ENCODE measurements around the gene ISCU.
"Not testable (repeated sequence)": the region's sequence is repeated elsewhere in the genome, so short reads cannot be mapped to it uniquely, and the experiment has no call there.

Gene ISCU

DNA sequence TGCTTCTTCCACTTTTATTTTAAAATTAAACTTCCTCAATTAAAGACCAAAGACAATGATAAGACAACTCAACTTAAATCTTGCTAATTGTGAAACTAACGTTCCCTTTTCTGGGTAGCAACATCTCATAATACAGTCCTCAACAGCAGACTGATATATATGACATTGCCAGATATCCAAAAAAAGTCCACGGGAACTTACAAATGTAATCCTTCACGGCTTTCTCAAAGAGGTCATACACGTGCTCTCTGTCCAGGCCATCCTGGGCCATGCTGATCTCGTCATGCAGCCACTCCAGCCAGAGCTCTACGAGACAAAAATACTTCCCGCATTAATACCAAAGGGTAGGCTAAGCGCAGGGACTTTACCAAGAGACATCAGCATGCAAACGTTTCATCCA lies 14.7 kb upstream of the ISCU start:
- DNase-seq, result no peak

DNA sequence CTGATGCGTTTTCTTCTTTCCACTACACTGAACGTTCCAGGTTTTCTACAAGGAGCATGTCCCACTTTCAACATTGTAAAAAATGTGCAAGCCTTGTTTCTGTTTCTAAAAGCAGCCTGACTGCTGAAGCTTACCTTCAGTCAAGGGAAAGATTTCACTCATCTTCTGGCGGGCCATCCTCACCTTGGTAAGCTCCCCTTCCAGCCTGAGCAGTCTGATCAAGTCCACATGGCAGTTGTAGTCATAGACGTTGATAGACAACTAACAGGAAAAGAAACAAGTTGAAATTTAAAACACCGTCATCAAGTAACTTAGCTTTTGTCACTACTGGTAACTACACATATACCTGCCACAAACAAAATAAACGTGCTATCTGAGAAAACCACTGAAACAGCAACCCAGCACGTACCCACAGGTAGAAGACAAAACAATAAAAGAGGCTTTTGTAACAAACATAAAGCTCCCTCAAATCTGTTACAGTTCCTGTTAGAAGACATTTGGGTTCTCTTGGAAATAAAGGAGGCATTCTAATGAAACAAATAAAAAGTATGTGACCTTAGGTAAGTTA lies 13.4 kb upstream of the ISCU start:
- DNase-seq, result no peak

DNA sequence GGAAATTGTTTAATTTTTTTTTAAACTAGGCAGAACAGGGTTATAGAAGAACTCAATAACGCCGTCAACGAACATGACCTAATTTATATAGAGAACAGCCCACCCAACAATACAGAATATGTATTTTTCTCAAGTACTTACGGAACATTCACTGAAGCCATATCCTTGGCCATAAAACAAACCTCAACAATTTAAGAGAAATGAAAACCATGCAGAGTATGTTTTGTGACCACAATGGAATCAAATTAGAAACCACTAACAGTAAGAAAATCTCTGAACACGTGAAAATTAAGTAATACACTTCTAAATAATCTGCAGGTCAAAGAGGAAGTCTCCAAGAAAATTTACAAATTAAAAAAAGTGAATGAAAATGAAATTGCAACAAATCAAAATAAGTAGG lies 10.9 kb upstream of the ISCU start:
- no peak for DNase-seq

DNA sequence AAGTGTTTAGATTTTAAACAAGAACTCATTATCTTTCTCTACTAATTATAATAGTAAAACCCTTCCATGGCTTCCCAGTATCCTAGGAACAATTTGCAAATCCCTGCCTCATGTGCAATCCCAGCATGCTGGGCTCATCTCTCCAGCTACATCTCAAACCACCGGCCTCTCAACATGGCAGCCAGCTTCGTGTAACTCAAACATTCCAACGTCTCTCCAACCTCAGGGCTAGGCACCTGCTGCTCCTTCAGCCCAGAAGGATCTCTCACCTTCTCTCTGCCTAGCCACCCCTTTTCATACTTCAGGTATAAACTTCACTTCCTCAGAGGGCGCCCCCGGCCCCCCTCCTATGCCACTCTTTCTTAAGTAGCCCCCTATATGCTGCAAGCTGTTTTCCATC lies 8.6 kb upstream of the ISCU start:
- no peak for DNase-seq

DNA sequence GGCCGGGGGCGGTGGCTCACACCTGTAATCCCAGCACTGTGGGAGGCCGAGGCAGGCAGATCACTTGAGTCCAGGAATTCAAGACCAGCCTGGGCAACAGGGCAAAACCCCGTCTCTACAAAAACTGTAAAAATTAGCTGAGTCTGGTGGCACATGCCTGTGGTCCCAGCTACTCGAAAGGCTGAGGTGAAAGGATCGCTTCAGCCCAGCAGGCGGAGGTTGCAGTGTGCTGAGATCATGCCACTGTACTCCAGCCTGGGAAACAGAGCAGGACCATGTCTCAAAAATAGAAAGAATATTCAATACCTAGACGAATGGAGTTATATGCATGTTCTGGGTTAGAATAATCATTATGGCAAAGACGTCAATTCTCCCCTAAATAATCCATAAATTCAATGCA lies 7.0 kb upstream of the ISCU start:
- not testable (repeated sequence) for DNase-seq

DNA sequence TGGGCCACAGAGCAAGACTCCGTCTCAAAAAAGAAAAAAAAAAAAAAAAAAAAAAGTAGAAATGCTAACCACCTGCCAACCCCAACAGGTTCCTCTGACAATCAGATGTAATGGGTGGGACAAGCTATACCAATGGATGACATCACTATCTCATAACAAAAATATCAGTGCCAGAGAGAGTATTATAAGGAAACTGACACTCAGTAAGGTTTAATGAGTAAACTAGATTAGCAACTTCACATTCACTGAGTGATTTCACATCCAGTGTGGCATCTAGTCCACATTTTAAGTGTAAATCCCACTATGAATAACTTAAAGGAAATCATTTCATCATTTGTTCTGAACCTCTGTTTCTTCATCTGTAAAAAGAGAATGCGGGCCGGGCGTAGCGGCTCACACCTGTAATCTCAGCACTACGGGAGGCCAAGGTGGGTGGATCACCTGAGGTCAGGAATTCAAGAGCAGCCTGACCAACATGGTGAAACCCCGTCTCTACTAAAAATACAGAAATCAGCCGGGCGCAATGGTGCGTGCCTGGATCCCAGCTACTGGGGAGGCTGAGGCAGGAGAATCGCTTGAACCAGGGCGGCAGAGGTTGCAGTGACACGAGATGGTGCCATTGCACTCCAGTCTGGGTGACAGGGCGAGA lies 3.3 kb upstream of the ISCU start:
- no peak for DNase-seq

DNA sequence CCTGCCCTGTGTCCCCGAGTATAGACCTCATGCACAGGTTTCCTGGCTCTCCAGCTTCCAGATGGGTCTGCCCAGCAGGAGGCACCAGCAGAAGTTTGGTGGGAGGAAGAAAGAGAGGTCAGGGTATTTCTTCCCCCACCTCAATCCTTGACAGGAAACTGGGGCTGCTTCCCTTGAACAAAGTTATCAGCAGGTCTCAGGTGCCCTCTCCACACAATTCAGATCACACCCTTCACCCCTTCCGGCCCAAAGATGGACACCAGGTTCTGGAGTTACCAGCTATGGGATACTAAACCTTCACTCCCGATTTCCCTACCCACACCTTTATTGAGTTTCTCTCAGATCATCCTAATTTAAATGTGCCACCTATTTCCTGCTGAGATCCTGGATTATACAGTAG lies 2.6 kb upstream of the ISCU start:
- DNase-seq, result no peak

DNA sequence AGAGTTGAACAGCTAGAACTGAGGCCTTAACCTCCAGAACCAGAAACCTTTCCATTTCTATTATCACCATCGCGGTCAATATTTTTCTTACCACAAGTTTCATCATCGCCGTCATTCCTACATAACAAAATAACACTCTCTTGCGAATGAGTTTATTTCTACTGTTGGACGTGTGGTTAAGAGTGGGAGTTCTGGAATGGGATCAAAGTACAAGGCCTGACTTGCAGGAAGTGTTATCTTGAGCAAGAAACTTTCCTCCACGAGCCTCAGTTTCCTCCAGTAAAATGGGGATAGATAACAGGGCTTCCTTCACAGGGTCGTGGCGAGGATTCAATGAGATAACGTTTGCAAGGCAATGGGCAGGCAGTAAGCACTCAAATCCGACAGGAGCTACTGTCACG lies 2.1 kb upstream of the ISCU start:
- no peak for DNase-seq

DNA sequence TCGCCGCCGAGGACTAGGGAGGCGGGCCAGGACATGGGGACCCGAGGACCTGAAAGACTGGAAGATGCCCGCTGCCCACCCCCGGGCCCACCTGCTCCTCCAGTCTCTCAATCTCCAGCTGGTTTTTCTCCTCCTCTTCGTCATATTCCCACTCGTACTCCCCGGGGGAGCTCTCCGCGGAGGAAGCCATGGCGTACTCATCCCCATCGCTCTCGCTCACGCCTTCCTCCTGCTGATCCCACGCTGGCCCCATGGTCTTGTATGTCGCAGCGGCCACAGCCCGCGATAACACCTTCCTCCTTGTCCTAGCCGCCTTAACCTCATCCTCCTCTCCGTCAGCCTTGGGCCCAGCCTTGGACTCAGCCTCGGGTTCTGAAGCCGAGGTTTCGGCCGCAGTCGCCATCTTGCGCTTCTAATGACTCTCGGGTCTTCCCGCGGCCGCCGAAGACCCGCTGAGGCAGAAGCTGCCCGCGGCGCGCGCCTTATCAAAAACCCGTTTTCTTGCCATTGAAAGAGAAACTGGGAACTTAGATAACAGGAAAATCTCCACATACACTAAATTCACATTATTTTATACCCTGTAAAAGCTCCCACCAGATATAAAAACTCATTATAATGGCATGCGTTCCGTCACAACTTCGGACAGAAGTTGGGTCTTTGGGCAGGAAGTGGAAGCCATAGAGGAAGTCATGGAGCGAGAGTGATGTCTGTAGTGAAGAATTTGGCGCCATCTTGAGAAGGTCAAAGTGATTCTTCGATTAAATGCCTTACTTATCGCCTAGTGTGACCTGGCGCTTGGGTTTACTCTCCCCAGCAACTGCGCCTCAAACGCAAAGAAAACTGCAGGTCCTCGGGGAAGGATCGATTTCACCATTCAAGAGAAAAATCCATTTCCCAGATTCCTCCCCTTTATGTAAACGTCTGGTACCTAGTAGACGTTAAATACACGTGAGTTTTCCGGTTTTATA lies 1.4 kb upstream of the ISCU start, which contains the start of gene SART3:
Gene SART3 (minus strand): TSS at position 422 of the 968 bp plus-strand sequence. CDS start 19 bp downstream, at position 403.
- peak; percentile 69 for DNase-seq

DNA sequence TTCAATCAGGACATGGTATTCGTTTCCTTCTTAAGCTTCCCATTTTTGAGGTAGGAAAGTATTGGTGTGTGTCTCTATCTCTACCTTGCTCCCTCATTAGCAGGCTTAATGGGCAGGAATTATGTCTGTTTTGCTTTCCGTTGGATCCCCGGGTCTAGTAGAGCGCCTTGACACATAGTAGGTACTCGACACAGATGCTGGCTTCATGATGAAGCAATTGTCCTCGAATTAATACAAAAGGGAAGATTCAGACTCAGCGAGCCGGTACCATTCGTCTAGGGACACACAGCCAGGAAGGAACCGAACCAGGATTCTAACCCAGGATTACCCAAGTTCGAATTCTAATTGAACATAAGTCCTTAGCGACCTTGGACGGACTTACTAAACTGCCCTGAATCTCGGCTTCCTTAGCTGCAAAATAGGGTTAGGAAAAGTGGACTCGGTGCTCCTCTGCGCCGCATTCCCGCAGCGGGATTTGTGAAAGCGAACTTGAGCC lies 496 bp upstream of the ISCU start:
- DNase-seq, result no peak

DNA sequence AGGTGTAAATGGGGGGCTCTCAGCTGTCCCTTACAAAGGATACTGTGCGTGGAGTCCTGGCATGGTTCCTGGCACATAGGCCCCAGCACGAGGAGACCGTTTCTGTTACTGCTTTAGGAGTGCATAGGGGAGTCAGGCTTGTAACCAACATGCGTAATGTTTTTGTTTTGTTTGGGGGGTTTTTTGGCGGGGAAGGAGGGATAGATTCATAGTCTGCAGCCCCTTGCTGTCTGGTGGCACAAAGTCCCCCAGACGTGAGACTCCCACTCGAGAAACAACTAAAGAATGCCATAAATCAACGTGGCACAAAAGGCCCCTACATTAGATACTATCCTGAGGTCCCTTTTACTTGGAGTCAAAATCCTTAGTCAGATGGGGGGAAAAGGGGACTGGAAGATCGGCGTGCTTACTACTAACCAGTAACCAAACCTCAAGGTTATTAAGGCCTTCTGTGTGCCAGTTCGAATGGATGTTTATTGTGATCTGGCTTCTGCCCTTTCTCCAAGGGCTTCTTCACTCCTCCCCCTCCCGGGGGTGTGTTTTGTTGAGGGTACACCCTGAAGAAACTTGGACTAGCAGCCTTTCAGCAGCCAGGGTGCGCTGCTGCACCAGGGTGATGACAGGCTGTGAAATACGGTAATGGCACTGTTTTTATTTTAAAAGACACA lies 874 bp downstream of the ISCU start:
- peak; percentile 77 for DNase-seq

DNA sequence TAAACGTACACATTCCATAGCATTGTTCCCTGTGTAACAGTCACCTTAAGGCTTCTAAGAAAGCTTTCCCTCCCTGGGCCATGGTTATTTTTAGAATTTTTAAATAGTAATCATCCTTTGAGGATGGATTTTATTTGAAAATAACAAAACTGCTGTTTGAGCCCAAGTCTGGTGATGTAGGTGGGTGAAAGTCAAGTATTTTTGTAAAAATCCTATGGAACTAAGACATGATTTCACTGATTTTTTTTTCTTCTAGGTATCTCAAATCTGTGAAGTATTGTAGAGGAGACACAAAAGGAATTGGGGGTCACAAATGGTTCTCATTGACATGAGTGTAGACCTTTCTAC lies 1.4 kb downstream of the ISCU start:
- DNase-seq, result no peak

DNA sequence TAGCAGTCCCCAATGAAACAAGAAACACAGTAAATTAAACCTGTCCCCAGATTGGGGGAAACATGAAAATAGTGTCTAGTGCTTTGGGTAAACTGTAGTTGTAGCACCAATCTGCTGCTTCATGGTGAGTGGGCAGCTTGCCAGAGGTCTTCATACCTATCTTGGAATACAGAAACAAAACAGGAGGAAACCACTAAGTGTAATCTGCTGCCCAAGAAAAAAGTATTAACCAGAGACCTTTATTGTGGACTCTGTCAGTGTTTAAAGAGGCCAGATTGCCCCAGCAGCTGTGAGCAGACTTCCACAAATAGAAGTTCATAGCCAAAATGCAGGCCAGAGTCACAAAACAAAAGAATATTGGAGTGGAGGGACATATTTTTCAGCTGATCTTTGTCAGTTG lies 2.3 kb downstream of the ISCU start:
- no peak for DNase-seq

DNA sequence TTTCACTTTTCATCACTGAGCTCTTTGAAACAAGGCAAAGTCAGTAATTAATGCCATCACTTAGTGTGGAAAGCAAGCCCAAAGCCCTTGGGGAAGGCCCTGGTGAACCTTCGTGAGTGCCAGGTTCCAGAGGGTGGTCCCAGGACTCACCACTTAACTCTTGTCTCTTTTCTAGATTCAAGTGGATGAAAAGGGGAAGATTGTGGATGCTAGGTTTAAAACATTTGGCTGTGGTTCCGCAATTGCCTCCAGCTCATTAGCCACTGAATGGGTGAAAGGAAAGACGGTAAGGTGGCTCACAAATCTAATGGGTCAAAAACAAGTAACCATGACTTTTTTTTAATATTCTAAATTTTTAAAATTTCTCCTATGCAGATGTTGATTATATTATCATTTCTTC lies 2.8 kb downstream of the ISCU start:
- DNase-seq, result no peak

DNA sequence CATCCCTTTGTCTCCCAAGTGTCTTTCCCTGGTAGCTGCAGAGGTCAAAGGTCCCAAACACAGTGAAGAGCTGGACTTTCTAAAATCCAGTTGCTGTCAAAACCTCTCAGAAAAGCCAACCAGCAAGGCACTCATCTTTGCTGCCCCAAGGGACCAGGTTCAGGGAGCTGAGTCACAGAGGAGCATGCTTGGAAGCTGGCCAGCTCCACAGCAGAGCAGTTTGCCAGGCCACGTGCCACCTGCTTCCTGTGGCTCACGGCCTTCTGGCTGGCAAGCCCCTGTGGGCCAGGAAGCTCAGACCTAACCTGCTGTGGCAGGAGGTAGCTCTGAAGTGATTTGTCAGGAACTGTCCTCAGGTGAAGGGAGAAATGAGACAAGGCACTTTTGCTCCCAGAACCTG lies 3.6 kb downstream of the ISCU start:
- peak; percentile 59 for DNase-seq

DNA sequence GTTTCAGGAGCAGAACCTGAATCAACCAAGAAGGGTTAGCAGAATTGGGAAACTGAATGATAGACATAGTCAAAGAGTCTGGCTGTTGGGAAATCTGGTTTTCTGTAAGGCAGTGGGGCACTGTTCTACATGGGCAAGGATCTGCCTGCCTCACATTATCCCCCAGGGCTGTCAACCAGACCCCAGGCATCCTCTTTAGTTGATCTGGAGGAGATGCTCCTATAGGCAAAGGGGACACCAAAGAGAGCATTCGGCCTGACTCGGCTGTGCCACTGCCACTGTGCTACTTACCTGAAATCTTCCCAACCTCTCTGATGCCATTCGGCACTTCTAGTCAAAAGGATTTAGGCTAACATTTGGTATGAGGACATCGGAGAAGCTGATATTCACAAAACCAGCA lies 4.1 kb downstream of the ISCU start:
- DNase-seq, result no peak

DNA sequence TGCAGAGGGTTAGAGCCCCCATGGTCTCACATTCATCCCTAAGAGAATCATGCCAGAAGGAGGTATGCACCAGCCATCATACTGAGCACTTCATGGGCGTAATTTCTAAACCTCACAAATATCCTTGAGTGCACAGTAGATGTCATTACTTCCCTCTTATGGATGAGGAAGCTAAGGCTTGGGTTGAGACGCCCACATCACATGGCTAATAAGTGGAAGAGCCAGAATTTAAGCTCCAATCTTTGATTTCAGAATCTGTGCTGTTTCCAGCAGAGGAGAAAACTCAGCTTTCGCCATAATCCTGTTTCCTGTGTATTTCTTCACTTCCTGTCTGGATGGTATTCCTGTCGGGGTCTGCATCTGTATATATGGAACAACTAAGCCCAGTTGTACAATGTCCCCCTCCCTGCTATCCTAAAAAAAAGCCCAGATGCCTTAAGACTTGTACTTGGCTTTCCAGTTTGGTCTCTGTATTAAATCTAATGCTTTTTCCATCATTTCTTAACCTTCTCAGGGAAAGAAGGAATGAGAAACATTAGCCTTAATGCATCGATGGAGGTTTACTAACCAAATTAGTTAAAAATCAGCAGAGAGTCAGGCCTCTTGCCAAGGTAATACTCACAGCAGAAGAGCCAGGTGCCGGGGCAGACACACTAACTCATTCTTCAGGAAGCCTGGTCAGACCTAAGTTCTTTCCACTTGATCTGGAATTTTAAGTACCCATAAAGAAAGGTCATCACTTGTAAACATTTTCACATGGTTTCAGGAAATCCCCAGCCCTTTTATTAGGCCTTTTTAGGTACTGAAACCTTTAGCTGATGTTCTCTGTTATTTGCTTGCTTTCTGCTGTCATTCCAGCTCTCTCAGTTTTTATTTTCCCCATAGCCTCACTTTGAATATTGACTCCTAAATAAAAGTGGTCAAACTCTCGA lies 5.3 kb downstream of the ISCU start:
- no peak for DNase-seq

DNA sequence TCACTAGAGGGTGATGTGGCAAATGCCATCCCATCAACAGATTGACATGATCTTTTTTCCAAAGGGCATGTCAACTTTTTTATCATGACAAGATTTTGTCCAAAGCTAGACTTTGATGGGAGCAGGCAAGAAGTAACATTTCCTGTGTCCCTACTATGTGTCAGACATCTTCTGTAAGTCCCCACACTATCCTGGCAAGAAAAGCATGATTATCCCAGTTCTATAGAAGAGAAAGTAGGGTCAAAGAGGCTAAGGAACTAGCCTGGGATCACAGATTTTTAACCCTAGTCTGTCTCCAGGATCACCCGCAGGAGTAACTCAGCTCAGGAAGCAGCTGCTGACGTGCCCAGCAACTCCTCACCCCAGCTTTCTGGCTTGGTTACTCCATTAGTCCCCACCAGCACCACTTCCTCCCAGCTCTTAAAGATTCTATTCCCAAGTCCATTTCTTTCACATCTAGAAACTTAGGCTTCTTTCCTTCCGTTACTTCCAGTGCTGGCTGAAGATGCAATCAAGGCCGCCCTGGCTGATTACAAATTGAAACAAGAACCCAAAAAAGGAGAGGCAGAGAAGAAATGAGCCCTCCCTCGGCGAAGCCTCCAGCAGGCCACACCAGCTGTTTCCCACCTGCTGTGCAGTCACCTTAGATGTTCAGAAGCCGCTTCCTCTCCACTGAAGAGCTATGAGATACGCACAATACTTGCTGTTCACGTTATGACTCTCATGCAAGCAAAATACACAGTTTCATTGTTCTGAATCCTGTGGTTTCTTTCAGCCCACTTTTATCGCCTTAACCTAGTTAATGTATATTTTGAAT lies 6.2 kb downstream of the ISCU start:
- DNase-seq, result peak; percentile 47

DNA sequence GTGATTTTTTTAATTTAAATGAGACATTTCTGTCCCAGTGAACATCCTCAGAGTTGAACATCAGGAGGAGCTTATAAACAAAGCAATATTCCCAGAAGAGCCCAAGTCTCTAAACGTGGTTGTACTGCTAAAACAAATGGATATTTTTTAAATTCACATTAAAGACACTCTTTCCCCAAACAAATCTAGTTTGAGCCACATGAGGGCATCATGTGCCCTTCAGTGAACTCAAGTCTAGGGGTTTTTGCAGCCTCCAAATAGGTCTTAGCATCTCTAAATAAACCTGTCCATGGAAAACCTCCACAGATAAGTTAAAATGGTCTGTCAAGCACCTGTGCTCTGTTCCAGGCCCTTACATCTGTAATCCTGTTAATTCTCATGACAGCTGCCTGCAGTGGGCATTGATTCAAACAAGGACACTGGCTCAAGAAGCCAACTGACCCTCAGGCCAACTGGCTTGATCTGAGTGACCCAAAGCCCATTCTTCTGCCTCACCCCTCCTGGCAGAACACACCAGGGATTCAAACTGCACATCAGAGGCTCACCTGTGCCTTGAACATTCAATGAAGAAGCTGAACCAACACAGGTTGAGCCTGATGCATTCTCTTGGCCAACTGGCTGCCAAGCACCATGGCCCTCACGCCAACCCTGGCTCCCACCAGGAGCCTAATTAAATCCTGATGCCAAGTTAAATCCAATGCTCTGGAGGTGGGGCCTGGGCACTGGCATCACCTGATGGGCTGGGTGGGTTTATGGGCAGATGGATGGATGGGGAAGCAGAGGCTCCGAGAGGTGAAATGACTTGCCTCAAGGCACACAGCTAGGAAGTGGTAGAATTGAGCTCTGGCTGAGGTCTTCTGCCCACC lies 8.6 kb downstream of the ISCU start:
- no peak for DNase-seq

DNA sequence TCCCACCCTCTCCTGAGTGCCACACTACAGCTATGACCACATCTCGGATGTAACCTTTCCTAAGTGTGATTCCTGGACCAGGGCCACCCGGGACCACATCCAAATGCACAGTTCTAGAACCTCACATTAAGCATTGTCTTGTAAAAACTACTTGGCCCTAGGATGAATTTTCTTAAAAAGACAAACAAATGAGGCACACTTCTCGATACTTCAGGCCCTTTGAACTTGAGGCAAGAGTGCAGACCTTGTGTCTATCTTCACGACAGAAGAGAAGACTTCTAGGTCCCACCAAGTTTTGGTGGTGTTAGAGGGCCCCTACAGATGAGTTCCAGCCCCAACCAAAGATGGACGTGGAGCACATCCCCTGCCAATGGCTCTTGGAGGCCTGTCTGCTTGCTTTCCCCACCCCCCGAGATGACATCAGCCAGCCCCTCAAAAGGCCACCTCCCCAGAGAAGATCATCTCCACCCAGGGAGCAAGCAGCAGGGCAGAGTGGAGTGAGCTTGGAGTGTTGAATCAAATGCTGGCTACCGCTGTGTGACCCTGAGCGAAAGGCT lies 9.3 kb downstream of the ISCU start:
- DNase-seq, result no peak
